Measurements from ENCODE around the gene FRMD1. TPM values are rescaled to one million over a fixed set of nuclear protein-coding genes. Genes with fewer than 3 reads are reported as not detected.
"Not testable (repeated sequence)": the region's sequence is repeated elsewhere in the genome, so short reads cannot be mapped to it uniquely, and the experiment has no call there.

FRMD1 gene
- total RNA-seq, 3 donors from 2014 or later, result 0.29 to 0.96 (median 0.66) TPM

GRCh38 chr6:168082860-168083513 lies 4.0 kb upstream of the FRMD1 start:
- intact Hi-C loops (cut with DNase I; ENCODE audit: low total_unique reads), result no loop called here
- no peak overlapping the region for H3K27ac ChIP-seq
- H3K4me1 ChIP-seq, result no peaks in the 10 kb centered on the region
- no peak overlapping the region for H3K4me3 ChIP-seq
- no peaks in the 10 kb centered on the region for H3K9me3 ChIP-seq
- TF ChIP-seq POLR2A (IDR thresholded peaks at IDR 0.05), result no peak
- TF ChIP-seq POLR2AphosphoS5 (IDR thresholded peaks at IDR 0.05), result no peak
- TF ChIP-seq, protein P1, sequence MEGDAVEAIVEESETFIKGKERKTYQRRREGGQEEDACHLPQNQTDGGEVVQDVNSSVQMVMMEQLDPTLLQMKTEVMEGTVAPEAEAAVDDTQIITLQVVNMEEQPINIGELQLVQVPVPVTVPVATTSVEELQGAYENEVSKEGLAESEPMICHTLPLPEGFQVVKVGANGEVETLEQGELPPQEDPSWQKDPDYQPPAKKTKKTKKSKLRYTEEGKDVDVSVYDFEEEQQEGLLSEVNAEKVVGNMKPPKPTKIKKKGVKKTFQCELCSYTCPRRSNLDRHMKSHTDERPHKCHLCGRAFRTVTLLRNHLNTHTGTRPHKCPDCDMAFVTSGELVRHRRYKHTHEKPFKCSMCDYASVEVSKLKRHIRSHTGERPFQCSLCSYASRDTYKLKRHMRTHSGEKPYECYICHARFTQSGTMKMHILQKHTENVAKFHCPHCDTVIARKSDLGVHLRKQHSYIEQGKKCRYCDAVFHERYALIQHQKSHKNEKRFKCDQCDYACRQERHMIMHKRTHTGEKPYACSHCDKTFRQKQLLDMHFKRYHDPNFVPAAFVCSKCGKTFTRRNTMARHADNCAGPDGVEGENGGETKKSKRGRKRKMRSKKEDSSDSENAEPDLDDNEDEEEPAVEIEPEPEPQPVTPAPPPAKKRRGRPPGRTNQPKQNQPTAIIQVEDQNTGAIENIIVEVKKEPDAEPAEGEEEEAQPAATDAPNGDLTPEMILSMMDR (IDR thresholded peaks at IDR 0.05), result no peak
- H3K36me3 ChIP-seq, result no peaks in the 10 kb centered on the region
- H3K27me3 ChIP-seq, result no peaks in the 10 kb centered on the region
- DNase-seq (ENCODE audit: low spot score in 2 of 2), result no peak

DNA sequence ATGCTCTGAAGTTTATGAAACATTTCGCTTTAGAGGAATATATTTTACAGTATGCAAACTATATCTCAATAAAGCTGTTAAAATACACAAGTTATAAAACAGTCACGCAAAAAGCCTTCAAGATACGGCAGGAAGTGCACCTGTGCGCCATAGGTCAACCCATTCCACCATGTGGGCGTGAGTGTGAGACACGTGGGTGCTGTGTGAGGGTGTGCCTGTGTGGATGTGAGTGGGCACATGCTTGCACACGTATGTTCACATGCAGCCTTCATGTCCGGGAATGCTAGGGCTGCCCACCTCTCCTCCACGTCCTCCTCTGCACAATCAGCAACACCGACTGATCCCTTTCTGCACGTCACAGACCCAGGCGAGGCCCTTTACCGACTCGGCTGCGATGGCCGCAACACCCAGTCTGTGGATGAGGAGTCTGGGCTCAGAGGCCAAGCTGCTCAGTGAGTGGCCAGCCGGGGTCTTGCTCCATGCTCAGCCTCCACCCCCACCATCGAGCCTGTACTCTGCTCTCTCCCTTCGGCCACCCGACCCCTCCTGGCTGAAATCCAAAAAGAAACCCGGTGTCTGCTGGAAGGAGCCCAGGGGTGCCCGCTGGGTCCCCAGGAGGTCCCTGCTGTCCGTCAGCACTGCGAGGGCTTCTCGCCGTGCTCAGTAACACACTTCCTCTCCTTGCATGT lies 3.0 kb upstream of the FRMD1 start:
- intact Hi-C loops (cut with DNase I; ENCODE audit: low total_unique reads), result no loop called here

DNA sequence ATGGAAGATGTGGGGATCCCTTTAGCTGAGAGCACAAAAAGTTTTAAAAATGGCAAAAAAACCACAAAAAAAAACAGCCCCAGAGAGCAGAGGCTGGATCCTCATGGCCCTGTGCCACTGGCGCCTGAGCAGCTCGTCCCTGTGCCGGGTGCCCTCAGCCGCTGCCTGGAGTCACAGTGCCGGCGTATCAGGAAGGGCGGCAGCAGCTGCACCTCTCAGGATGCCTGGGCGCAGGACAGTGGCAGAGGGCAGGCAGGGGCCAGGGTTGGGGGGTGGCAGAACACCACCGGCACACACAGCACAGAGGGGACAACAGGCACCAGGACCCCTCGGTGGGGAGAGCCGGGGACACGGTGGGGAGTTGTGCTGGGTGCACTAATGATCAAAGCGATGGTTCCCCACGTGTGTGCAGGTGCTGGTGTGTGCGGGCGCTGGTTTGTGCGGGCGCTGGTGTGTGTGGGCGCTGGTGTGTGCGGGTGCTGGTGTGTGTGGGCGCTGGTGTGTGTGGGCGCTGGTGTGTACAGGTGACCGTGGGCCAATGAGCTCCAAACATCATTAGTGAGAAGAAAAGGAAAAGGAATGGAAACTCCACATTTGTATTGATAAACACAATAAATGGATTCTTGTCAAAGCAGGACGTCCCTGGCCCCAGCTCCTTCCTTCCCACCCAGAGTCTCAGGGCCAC lies 1.5 kb upstream of the FRMD1 start:
- intact Hi-C loops (cut with DNase I; ENCODE audit: low total_unique reads), result no loop called here
- H3K27ac ChIP-seq, result no peak overlapping the region
- no peaks in the 10 kb centered on the region for H3K9me3 ChIP-seq
- H3K4me3 ChIP-seq, result no peak overlapping the region
- no peaks in the 10 kb centered on the region for H3K4me1 ChIP-seq
- H3K27me3 ChIP-seq, result no peaks in the 10 kb centered on the region
- no peak for TF ChIP-seq POLR2A (IDR thresholded peaks at IDR 0.05)
- TF ChIP-seq, protein P1 (IDR thresholded peaks at IDR 0.05), result no peak
- no peak for DNase-seq (ENCODE audit: low spot score in 2 of 2)
- no peaks in the 10 kb centered on the region for H3K36me3 ChIP-seq

More for the DNA sequence above, 3.0 kb upstream of the FRMD1 start:
- H3K27ac ChIP-seq, result no peak overlapping the region
- H3K27me3 ChIP-seq, result no peaks in the 10 kb centered on the region
- no peak for TF ChIP-seq POLR2A (IDR thresholded peaks at IDR 0.05)
- no peaks in the 10 kb centered on the region for H3K9me3 ChIP-seq
- H3K4me3 ChIP-seq, result no peak overlapping the region
- DNase-seq (ENCODE audit: low spot score in 2 of 2), result no peak
- H3K36me3 ChIP-seq, result no peaks in the 10 kb centered on the region
- no peaks in the 10 kb centered on the region for H3K4me1 ChIP-seq

GRCh38 chr6:168078175-168078942 lies 653 bp downstream of the FRMD1 start:
- intact Hi-C loops (cut with DNase I; ENCODE audit: low total_unique reads), result loop anchor here (5.0 kb wide), 1 partner anchor 1124 kb away; no protein-coding TSS in a partner anchor
- no peaks in the 10 kb centered on the region for H3K27me3 ChIP-seq
- TF ChIP-seq POLR2AphosphoS5 (IDR thresholded peaks at IDR 0.05) (no peak), POLR2A (IDR thresholded peaks at IDR 0.05) (no peak)
- TF ChIP-seq, protein P1 (IDR thresholded peaks at IDR 0.05), result no peak
- H3K9me3 ChIP-seq, result no peaks in the 10 kb centered on the region
- no peak overlapping the region for H3K27ac ChIP-seq
- no peak for DNase-seq (ENCODE audit: low spot score in 2 of 2)
- H3K36me3 ChIP-seq, result no peaks in the 10 kb centered on the region
- H3K4me1 ChIP-seq, result no peaks in the 10 kb centered on the region
- H3K4me3 ChIP-seq, result no peak overlapping the region

GRCh38 chr6:168077401-168077800 lies 1.6 kb downstream of the FRMD1 start:
- not testable (repeated sequence) for H3K27me3 ChIP-seq; DNase-seq (ENCODE audit: low spot score in 2 of 2); H3K27ac ChIP-seq; H3K36me3 ChIP-seq; H3K4me3 ChIP-seq; H3K4me1 ChIP-seq; H3K9me3 ChIP-seq
- intact Hi-C loops (cut with DNase I; ENCODE audit: low total_unique reads), result loop anchor here (5.0 kb wide), 1 partner anchor 1125 kb away; no protein-coding TSS in a partner anchor
